Bronchial epithelial cell (primary cell): Measurements from ENCODE around the gene SLC7A11. TPM values are rescaled to one million over a fixed set of nuclear protein-coding genes. Genes with fewer than 3 reads are reported as not detected.
A peak's percentile ranks its signal among the peaks of the same experiment; 100 is the strongest.
"Not testable (repeated sequence)": the region's sequence is repeated elsewhere in the genome, so short reads cannot be mapped to it uniquely, and the experiment has no call there.

Experiments used
- DNase-seq: peaks from one replicate; pipeline ENCODE4 v3.0.0-alpha.2; 2010; ENCODE audit warnings: low read depth
- FAIRE-seq: peaks from 2 replicates; lab custom pipeline; 2011; peaks lifted over from hg19 to GRCh38; lab: Jason Lieb, UNC
- H3K27me3 ChIP-seq: 2 replicates; pipeline ENCODE4 v1.5.1; 2011; ENCODE audit warnings: low read length; ENCODE audit not compliant: control insufficient read depth, insufficient read depth
- H3K36me3 ChIP-seq: 2 replicates; pipeline ENCODE4 v1.5.1; 2011; ENCODE audit warnings: low read length; ENCODE audit not compliant: control insufficient read depth, insufficient read depth
- H3K4me3 ChIP-seq: 2 replicates; pipeline ENCODE4 v1.5.1; 2011; ENCODE audit warnings: mild to moderate bottlenecking, low read depth, low read length, control low read depth
- CTCF ChIP-seq: IDR thresholded peaks from 2 replicates; pipeline ENCODE4 v1.5.1; 2011; ENCODE audit warnings: mild to moderate bottlenecking, moderate library complexity, low read length, control low read depth, inconsistent platforms; ENCODE audit not compliant: insufficient read depth, severe bottlenecking
- total RNA-seq: library from RNA; depleted of rRNA; stranded (reverse); fragments of >200 nt; gene quantifications from 2 replicates; pipeline ENCODE4 v1.2.1, GENCODE V29; 2014

SLC7A11 gene
- total RNA-seq, 1 donor from 2014 or later = 129 TPM

- Histone ChIP-seq H3K27me3 (no peaks in the 10 kb centered on the region), H3K4me3 (no peak overlapping the region), H3K36me3 (no peaks in the 10 kb centered on the region)
- FAIRE-seq (no peak), DNase-seq (no peak)
- TF ChIP-seq CTCF = no peak
Measured at GRCh38 chr4:138243369-138243768, 1.2 kb upstream of the SLC7A11 start.

- Histone ChIP-seq H3K36me3 (no peaks in the 10 kb centered on the region), H3K27me3 (no peaks in the 10 kb centered on the region), H3K4me3 (peak overlapping the region; percentile 8)
- FAIRE-seq (no peak), DNase-seq (peak; percentile 58)
- TF ChIP-seq CTCF = no peak
Measured at GRCh38 chr4:138242834-138243156, 646 bp upstream of the SLC7A11 start.

DNA sequence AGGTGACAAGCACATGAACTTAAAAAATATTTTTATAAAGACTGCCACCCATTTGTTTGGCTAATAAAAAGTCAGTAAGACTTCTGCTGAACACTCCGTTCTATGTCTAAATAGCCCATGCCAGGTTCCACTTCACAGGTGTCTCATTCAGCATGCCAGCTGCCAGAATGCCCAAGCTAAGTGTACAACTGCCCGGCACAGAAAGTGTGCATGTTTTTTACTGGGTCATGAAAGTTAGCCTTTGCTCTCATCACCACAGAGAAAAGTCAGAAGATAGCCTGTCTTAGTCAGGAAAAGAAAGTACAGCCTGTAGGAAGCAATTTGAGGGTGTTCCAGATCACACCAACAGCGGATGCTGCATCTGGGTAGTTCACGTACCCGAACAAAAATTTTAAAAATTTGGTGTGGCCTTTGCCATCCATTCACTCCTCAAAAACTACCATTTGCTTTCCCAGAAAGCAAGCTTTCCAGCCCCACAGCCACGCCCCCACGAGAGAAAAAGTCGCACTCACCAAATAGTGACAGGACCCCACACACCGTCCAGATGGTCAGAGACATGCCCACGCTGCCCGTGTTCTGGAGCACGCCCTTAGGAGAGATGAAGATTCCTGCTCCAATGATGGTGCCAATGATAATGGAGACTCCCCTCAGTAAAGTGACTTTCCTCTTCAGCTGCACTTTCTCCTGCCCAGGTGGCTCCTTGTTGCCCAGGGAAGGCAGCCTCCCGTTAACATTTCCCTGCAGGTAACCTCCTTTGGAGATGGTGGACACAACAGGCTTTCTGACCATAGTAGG, 671 bp downstream of the SLC7A11 start:
- H3K36me3 ChIP-seq = no peaks in the 10 kb centered on the region
- peak overlapping the region; percentile 95 for H3K4me3 ChIP-seq
- no peak for FAIRE-seq
- no peak for DNase-seq
- no peaks in the 10 kb centered on the region for H3K27me3 ChIP-seq
- no peak for TF ChIP-seq CTCF

DNA sequence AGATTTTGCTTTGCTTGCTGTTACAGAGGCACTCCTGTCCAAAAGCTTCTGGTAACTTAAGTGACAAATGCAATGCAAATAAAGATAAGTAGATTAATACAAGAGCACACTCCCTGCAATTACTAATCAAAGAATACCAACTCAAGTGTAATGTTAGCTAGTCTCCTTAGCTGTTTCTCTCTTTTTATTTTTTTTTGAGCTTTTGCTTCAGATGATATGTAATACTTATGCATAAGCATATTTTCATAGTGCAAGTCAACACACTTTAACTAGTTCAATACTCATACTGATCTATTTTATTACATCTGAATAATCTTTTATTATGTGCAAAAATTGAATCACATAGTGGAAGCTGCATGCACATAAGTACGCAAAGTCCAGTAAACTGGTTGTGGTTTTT, 2.7 kb downstream of the SLC7A11 start:
- no peak for DNase-seq
- H3K27me3 ChIP-seq = no peaks in the 10 kb centered on the region
- FAIRE-seq = no peak
- no peak for TF ChIP-seq CTCF
- H3K36me3 ChIP-seq = no peaks in the 10 kb centered on the region
- H3K4me3 ChIP-seq = peak overlapping the region; percentile 95

GRCh38 chr4:138238521-138239292, 3.4 kb downstream of the SLC7A11 start:
- FAIRE-seq (no peak), DNase-seq (no peak)
- H3K27me3 ChIP-seq = no peaks in the 10 kb centered on the region
- no peak for TF ChIP-seq CTCF
- H3K36me3 ChIP-seq = no peaks in the 10 kb centered on the region
- peak overlapping the region; percentile 95 for H3K4me3 ChIP-seq

GRCh38 chr4:138237132-138237531, 5.0 kb downstream of the SLC7A11 start:
- not testable (repeated sequence) for FAIRE-seq, H3K4me3 ChIP-seq, H3K36me3 ChIP-seq, H3K27me3 ChIP-seq, DNase-seq
